HG03565 (cell line): ENCODE data around the gene HOXC9.

Experiments used
- ATAC-seq: cut with Tn5 transposase; IDR thresholded peaks from one replicate; pipeline ENCODE4 v1.9.1; 2021; ENCODE audit warnings: mild to moderate bottlenecking, moderate library complexity; ENCODE audit not compliant: unreplicated experiment

HOXC9 gene

DNA sequence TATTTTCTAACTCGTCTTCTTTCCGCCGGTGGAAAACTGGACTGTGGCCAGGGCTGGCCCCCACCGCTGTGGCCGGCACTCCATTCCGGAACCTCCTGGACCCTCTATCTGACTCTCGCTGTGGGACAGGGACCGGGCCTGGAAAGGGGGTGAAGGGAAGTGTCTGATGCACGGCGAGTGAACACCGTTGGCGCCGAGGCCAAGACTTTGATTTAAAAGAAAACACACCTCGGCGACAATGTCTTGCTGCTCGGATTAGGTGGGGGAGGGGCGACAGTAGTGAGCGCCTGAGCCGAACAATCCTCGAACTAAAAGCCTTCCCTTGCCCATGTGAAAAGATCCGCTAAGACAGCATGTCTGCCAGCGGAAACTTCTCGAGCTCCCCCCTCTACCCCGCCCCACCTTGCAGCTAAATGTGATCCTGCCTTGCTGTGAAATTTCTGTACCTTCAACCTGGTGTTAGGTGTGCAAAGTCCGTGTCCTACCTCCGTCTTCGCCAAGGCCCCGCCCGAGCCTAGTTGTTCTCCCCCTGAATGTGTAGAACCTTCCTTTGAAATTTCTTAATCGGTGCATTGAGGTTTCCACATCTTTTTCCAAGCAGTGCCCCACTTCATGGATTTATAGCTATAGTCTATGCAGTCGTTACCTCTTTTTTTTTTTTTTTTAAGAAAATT lies 24.3 kb upstream of the HOXC9 start:
- ATAC-seq = no peak

DNA sequence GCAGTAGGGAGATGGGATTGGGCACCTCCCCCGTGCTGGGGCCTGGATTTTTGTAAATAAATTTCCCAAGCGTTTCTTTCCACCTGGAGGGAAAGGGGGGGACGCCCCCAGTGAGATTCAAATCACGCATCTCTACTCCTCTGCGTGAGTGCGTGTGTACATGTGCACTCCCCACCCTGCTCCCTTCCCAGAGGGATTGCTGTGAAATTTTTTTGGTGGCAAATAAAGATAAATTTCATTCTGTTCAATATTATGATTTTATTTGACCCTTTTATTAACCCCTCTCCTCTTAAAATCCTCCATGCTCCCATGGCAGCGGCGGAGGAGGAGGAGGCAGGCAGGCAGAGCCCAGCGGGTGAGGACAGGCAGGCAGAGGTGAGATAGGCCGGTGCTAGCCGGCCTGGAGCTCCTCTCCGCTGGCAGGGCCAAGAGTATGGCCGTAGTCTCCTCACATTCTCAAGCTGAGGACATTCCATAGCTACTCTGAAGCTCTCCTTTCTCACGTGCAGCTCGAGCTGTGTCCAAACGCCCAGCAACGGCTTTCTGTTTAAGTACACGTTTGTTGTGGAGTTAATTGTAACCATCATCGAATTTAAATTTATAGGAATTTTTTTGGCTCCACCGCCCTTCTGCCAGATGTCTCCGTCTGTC lies 23.7 kb upstream of the HOXC9 start:
- no peak for ATAC-seq

DNA sequence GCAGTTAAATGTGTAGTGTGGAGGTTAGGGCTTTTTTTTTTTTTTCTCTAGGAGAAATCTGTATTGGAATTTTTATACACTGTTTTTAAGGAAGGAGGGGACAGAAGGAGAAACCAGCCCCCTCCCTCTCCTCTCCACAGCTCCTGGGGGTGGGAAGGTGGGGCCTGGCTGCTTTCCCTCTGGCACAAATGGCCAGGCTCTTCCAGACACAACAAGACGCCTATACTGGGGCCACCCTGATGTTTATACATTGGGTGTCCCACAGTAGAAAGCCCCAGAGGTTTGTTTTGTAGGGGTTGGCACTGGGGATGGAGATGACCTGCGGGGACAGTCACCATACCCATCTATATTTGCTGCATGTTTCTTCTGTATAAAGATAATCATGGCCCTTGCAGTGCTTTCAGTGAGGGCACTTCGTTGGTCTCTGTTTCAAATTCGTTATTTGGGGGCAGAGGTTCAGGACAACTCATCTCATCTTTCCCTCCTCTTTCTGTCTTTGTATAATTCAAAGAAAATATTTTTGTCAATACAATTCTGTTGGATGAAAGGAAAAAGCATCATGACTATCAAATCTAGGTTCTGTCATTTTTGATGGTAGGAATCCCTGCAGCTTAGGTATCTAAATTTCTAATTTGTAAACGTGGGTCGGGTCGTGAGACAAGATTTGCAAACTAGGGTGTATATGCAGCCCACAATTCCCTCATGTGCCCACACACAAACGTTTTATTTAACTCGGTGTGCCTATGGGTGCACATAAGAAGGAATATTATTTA lies 23.0 kb upstream of the HOXC9 start:
- ATAC-seq = no peak

DNA sequence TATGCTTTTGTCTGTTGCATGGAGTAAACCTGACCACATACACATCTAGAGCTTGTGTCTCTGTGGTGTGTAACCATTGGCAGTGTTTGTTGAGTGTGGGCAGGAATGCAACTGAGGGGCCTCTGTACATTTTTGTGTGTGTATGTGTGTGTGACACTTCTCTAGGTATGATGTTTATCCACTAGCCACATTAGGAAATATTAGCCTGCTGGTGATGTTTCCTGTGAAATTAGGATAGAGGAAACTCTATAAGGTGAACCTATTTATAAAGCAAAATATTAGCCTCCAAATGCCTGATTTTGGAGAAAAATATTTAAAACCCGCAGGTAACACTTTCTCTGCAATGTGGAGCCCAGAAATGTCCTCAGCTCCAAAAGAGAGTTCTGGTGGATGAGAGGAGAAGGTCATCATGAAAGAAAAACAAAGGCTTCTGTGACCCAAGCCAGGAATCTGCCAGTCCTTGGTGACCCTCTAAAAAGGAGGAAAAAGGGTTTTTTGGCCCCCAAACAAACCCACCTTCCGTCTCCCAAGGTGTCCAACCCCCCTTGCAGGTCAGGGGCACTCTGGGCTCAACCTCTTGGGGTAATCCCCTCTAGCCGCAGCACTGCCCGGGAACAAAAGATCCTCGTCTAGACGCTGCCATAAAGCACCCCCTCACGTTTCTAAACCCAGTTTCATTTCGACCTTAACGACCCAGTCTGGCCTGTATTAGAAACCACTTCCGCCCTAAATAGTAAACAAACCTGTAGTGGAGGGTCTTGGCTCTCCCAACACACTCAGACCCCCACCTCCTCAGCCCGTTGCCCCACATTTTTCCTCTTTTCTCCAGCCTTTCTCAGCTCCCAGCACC lies 22.1 kb upstream of the HOXC9 start:
- no peak for ATAC-seq

DNA sequence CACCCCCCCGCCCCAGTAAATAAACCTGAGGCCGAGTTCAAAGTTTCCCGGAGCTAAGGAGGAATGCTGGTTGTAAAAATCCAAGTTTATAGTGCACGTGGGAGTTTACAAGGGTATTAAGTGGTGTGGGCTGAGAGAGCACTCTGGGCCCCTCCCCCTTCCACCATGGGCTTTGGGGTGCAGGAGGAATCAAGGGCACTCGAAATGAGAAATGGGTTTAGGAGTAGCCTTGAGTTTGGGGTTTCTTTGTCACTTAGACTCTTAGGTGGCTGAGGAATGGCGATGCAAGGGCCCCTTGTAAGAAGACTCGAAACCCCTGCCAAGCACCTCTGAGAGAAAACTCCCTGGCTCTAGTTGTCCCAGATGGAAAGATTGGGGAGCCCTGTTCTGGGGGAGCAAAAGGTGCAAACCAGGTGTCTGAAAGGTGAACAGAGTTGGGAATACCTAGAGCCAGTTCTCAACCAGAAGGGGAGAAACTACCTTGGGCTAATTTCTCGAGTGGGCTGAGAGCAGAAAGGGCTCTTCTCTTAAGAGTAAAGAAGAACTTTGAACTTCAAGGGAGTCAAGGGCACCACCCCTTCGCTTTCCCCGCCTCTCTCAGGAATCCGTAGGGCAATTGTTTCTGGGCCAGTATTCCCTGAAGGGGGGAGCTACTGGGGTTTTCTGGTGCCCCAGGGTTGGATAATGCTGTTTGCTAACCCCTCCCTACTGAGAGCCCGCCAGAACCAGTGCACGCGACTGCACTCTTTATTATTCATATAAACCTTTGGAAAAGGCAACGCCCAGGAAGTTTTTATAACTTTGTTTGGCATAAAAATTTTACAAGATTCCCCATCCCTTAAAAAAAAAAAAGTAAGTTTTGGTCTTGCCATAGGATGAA lies 21.2 kb upstream of the HOXC9 start:
- no peak for ATAC-seq

DNA sequence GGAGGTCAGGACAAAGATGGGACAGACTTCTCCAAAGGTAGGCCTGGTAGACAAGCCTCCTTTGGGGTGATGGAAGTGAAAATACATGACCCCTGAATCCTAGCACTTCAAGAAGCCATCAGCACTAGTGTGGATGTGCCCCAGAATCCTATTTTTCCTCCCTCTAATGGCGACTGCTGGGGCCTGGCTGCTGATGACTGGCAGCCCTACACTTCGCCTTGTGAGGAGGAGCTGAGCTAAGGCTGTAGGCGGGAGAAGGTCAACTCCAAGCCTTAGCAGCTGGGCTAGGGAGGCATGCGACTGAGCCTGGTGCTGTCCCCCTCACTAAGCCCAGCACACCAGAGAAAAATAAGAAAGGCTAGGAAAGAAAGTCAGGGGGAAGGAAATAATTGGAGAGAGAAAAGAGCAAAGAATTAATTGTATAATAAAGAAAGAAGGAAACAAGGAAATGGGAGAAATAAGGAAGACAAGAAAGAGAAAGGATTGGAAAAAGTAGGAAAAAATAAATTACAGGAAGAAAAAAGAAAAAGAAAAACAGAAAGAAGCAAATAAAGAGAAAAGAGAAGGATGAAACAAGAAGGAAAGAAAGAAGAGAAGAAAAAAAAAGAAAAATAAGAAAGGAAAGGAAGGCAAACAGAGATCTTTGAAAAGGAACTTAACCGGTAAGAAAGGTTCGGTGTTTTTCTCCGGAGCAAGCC lies 19.7 kb upstream of the HOXC9 start:
- ATAC-seq = no peak

DNA sequence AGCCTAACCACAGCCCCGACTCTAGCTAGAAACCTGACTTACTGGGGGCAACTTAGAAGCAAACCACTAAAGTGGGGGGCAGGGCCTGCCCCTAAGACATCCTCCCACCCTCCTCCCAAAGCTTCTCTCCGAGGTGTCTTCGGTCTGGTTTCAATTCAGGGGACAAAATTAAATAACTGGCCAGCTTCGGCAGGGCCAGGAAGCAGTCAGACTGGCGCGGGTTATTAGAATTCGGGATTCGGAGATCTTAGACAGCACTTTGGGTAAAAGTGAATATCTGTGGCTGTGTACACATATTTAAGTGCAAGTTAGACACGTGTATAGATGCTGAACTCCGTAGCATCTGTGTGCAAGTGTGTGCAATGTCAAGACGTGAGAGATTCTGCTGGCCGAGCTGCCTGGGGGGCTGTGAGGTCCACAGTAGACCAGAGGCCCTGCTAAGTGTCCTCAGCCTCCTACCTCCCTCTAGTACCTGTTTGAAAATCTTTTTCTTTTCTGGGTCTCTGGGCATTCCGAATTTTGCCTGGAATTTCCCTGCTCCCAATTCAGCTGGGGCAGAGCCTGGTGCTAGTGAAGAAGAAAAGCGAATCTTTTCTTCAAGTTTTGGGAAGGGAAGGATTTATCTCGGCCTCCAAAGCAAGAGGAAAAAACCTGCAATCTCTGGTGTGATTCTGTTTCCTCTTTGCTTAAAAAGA lies 19.0 kb upstream of the HOXC9 start:
- ATAC-seq = no peak

DNA sequence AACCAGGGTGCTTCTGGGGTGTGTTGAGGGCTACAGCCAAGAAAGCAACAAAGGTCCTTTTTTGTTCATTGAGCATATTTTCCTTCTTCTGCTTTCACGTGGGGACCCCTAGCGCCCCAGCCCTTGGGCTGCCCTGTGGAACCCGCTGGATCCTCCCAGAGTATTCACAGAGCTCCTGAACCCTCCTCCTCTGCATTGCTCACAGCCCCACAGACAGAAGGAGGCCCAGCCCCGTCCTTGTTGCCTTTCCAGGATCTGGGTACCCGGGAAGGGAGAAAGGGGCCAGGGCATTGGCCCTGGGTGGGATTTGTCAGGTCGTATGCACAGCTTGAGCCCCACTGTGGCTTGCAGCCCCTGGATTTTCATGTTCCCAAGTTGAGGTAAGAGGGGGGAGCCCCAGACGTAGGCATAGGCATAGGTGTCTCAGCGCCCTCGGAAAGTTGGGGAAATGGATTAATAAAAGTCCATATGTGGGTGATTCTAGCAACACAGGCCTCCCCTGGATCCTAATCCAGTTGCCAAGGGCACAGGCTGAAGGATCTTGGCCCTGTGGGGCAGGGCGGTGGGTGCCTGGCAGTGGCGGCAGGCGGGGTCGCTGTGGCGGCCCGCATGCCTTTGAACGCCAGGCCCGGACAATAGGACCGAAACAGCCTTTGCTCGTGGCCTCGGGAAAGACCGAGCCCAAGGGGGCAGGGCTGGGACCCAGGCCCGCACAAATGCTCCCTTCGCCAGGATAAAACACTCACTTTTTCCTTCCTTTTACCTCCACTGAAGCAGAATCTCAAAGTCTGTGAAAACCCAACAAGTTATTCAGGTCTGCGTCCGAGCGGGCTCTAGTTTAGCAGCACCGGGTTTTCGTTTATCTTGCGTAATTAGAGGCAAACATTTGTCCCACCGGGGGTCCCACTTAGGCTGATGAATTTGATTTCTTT lies 18.1 kb upstream of the HOXC9 start:
- ATAC-seq = no peak

DNA sequence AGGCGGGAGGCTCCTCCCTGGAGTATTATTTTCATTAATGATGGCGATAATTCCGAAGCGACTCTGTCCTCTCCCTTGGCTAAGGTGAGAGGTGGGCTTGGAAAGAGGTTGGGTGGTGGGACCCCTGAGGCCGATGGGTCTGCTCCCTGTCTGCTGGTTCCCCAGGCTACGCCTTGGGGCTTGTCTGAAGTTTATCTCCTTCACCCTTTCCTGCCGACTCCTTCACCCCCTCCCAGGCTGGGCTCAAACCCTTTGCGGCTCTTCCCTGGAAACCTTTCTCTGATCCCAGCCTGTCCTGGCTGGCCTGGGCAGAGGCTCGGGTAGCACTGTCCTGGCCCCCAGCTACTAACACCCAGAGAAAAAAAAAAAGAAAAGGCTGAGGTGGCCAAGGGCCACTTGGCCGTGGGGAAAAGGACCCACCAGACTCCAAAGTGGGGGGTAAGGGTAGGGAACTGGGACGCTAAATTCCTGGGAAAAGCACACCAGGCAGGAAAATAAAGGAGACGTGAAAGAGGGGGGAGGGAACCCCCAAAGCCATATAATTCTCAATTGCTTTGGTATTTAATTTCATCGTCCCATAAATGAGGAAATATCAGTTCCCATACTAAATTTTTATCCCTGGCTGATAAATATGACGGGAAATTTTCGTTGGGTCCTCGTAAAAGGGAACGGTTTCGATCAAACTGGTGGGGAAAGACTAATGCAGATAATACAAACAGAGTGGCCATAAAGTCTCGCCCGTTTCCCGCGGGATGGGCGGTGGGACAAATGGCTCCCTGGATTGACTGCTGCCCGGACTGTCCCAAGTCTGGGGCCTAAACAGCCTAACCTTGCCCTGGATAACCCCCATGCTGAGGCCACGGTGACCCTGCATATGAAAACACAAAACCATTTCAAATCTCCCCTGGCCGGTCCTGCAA lies 17.1 kb upstream of the HOXC9 start:
- ATAC-seq = no peak

DNA sequence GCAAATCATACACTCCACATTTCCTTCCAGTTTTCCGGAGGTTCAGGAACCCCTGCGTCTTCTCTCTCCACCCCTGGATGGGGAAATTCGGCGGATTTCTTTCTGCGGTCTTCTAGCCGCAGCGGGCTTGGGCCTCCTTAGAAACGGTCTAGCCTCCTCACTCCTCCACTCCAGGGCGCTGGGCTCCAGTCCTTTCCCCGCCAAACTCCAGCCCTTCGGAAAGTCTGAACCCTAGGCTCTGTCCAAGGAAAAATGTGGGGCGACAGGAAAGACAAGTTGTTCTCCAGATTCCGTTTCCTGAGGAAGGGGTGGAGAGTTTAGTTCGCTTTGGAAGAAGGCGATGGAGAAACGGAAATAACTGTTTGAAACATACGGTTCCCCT lies 16.4 kb upstream of the HOXC9 start:
- no peak for ATAC-seq

DNA sequence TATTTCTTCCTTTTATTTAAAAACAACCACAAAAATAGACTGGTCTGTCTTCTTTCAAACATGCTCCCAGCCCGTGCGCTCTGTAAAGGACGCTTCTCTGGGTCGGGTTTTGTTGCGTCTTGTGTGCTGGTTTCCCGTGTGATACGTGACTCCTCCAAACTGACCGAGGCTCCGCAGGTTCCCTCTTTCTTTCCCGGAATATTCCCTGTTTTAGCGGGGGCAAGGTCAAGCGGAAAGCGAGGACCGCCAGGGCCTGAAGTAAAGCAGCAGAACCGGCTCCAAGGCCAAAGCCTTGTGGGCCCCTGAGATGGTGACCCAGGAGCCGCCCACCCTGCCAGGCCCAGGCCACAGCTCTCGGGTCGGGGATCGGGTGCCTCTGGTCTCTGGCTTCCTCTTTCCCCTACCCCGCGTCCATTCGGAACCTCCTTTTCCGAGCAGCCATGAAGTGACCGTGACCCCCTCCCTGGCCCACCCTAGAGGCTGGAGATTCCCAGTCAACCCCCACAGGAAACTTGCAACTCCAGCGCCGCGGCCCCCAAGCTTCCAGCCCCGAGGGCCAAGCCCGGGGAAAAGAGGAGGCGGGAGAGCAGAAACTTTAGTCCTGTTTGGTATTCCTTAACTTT lies 15.9 kb upstream of the HOXC9 start:
- no peak for ATAC-seq

DNA sequence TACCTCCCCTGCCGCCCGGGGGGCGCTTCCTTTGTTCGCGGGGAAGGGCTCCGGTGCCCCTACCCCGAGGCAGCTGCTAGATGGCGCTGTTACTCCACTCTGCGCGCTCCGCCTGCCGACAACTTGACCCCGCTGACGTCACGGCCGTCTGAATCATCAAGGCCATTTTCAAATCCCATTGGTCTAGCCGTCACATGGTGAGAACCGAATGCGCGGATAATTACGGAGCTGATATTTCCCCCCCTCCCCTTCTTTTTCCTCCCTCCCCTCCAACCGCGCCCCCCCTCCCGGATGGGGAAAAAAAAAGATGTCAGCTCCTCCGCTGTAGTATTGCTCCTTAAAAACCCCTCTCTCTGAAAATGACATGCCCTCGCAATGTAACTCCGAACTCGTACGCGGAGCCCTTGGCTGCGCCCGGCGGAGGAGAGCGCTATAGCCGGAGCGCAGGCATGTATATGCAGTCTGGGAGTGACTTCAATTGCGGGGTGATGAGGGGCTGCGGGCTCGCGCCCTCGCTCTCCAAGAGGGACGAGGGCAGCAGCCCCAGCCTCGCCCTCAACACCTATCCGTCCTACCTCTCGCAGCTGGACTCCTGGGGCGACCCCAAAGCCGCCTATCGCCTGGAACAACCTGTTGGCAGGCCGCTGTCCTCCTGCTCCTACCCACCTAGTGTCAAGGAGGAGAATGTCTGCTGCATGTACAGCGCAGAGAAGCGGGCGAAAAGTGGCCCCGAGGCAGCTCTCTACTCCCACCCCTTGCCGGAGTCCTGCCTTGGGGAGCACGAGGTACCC lies 14.9 kb upstream of the HOXC9 start, which contains the start of gene HOXC10:
Gene HOXC10 (plus strand): TSS at position 246 of the 791 bp plus-strand sequence. CDS start 114 bp downstream, at position 360.
- ATAC-seq = no peak

DNA sequence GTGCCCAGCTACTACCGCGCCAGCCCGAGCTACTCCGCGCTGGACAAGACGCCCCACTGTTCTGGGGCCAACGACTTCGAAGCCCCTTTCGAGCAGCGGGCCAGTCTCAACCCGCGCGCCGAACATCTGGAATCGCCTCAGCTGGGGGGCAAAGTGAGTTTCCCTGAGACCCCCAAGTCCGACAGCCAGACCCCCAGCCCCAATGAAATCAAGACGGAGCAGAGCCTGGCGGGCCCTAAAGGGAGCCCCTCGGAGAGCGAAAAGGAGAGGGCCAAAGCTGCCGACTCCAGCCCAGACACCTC lies 14.3 kb upstream of the HOXC9 start:
- no peak for ATAC-seq

DNA sequence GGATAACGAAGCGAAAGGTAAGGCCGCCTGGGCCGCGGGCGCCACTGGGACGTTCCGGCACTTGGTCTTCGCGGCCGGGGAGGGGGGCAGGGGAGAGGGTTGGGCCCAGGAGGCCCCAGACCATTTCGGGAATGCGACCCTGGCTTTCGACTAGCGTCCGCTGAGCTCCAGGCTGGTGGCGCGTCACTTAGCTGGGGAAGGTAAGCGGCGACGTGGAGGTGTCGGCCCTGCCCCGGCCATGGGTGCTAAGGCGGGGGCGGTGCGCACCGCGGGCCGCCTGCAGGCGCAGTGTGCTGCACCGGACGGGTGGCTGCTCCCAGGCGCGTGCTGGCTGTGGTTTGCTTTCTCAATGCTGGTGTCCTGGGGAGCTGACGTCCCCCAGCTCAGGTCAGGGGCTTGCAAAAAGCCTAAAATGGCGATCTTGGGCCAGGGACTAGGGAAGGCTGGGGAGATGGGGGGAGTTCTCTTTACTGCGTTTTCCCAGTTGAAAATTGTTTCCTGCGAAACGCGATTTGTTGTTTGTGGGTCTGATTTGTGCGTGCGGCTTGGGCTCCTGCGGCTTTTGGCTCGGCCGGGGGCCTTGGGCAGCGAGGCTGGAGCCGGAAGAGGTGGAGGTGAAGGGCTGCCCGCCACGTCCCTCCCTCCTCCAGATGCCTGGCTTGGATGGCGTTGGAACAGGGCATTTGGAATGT lies 13.8 kb upstream of the HOXC9 start:
- no peak for ATAC-seq
